ENCODE results near the gene PINLYP. TPM values are rescaled to one million over a fixed set of nuclear protein-coding genes. Genes with fewer than 3 reads are reported as not detected.

Gene PINLYP
- total and polyA plus RNA-seq, 2 donors (not counting 3 experiments of a cell fraction or from before 2014, with no cell fraction given), result 5.5 TPM

- Histone ChIP-seq H2AFZ (ENCODE audit: low read depth, low read length) (no peak overlapping the region), H3K27me3 (ENCODE audit: control insufficient read depth in 2 of 2, insufficient read depth in 2 of 2, low read length in 2 of 2) (no peaks in the 10 kb centered on the region), H3K27ac (ENCODE audit: insufficient read depth, low read depth, low read length) (no peak overlapping the region), H3K9me3 (replicated peaks; ENCODE audit: control insufficient read depth, insufficient read depth, low read length) (no peaks in the 10 kb centered on the region), H4K20me1 (replicated peaks; ENCODE audit: control insufficient read depth, extremely low read depth, insufficient read depth, low read length) (no peaks in the 10 kb centered on the region), H3K9me1 (replicated peaks; ENCODE audit: control insufficient read depth, extremely low read depth, insufficient read depth, low read length) (no peaks in the 10 kb centered on the region), H3K4me3 (replicated peaks in 1 of 3; ENCODE audit: insufficient read depth in 1 of 3, low read depth in 1 of 3, low read length in 3 of 3) (no peak overlapping the region), H3K36me3 (ENCODE audit: control insufficient read depth in 2 of 2, extremely low read depth in 1 of 2, insufficient read depth in 2 of 2, low read length in 2 of 2) (peaks cover 5 to 30% of the 10 kb centered on the region in 2 experiments), H3K79me2 (ENCODE audit: control insufficient read depth, insufficient read depth, low read length) (no peaks in the 10 kb centered on the region), H3K4me1 (ENCODE audit: control insufficient read depth, extremely low read depth, insufficient read depth, low read length) (no peaks in the 10 kb centered on the region), H3K9ac (replicated peaks; ENCODE audit: extremely low read depth, insufficient read depth, low read length) (no peak overlapping the region), H3K4me2 (ENCODE audit: insufficient read depth, low read length) (no peak overlapping the region)
- CTCF ChIA-PET, result interaction anchor here (0.8 to 1.9 kb wide), 3 partner anchors 11 to 266 kb away, joined by 3 to 12 read pairs (median 4); no protein-coding TSS in a partner anchor
- DNase-seq (ENCODE audit: low read depth, low spot score) (no peak), FAIRE-seq (no peak)
- intact Hi-C loops (cut with micrococcal nuclease), result no loop called here
- TF ChIP-seq FOS (IDR thresholded peaks at IDR 0.05; ENCODE audit: borderline replicate concordance, insufficient read depth, low read length), result no peak
- TF ChIP-seq POLR2AphosphoS5 (IDR thresholded peaks at IDR 0.05; ENCODE audit: insufficient read depth, low read depth, low read length), result no peak
- no peak for TF ChIP-seq MYC (IDR thresholded peaks at IDR 0.05; ENCODE audit: low read depth, low read length)
- no peak for TF ChIP-seq EZH2 (IDR thresholded peaks at IDR 0.05; ENCODE audit: borderline replicate concordance, low read depth, low read length, severe bottlenecking)
- TF ChIP-seq, protein P1, sequence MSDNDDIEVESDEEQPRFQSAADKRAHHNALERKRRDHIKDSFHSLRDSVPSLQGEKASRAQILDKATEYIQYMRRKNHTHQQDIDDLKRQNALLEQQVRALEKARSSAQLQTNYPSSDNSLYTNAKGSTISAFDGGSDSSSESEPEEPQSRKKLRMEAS (IDR thresholded peaks at IDR 0.05; ENCODE audit: insufficient read depth, insufficient read length), result no peak
- no peak for TF ChIP-seq POLR2A (IDR thresholded peaks at IDR 0.05; ENCODE audit: low read depth, low read length)
- no peak for TF ChIP-seq JUN (IDR thresholded peaks at IDR 0.05; ENCODE audit: borderline replicate concordance, insufficient read depth, insufficient read length, low read depth)
- TF ChIP-seq GATA2 (IDR thresholded peaks at IDR 0.05; ENCODE audit: insufficient read depth, insufficient read length, low read depth, low read length), result no peak
- TF ChIP-seq, protein P2, sequence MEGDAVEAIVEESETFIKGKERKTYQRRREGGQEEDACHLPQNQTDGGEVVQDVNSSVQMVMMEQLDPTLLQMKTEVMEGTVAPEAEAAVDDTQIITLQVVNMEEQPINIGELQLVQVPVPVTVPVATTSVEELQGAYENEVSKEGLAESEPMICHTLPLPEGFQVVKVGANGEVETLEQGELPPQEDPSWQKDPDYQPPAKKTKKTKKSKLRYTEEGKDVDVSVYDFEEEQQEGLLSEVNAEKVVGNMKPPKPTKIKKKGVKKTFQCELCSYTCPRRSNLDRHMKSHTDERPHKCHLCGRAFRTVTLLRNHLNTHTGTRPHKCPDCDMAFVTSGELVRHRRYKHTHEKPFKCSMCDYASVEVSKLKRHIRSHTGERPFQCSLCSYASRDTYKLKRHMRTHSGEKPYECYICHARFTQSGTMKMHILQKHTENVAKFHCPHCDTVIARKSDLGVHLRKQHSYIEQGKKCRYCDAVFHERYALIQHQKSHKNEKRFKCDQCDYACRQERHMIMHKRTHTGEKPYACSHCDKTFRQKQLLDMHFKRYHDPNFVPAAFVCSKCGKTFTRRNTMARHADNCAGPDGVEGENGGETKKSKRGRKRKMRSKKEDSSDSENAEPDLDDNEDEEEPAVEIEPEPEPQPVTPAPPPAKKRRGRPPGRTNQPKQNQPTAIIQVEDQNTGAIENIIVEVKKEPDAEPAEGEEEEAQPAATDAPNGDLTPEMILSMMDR (IDR thresholded peaks at IDR 0.05; ENCODE audit: extremely low read depth in 1 of 2, insufficient read depth in 1 of 2, low read depth in 1 of 2, low read length in 2 of 2), result no peak
- no TSS peak for BruUV-seq (replicated peaks)
- dilution Hi-C loops (cut with MboI; ENCODE audit: extremely low pct_ligation_motif_present, low sequenced_read_pairs), result no loop called here
- POLR2A ChIA-PET, result no interaction called here
Observed at GRCh38 chr19:43544077-43544476, 31.5 kb upstream of the PINLYP start.

Data from endothelial cell of umbilical vein (primary cell).